Activated CD4-positive, alpha-beta memory T cell treated with anti-CD3 and anti-CD28 coated beads, Interleukin-2, amount 10 ng/mL, durations not matched to agents 7 days and 5 days (primary cell): ENCODE results near the gene STAG3. TPM values are rescaled to one million over a fixed set of nuclear protein-coding genes. Genes with fewer than 3 reads are reported as not detected.
"Not testable (repeated sequence)": the region's sequence is repeated elsewhere in the genome, so short reads cannot be mapped to it uniquely, and the experiment has no call there.

Experiments used
- CTCF ChIA-PET: fragments of 350-600 bp; sonication (Branson Sonifier 250); formaldehyde crosslinking; loops from one replicate; lab custom pipeline; 2021; ENCODE audit warnings: antibody characterized with exemption, inconsistent platforms; lab: Charles Lee
- POLR2A ChIA-PET: fragments of 350-600 bp; sonication (Branson Sonifier 250); formaldehyde crosslinking; loops from one replicate; lab custom pipeline; 2021; ENCODE audit warnings: antibody characterized with exemption; lab: Charles Lee
- DNase-seq: peaks from one replicate; pipeline ENCODE4 v3.0.0-alpha.2; 2020
- H3K27ac Mint-ChIP-seq: one replicate; pipeline ENCODE4 v1.8.0; 2021; ENCODE audit warnings: mild to moderate bottlenecking, mixed read lengths
- H3K27me3 Mint-ChIP-seq: one replicate; pipeline ENCODE4 v1.8.0; 2021; ENCODE audit warnings: mixed read lengths
- H3K36me3 Mint-ChIP-seq: one replicate; pipeline ENCODE4 v1.8.0; 2021; ENCODE audit warnings: low read depth, mixed read lengths
- H3K4me1 Mint-ChIP-seq: one replicate; pipeline ENCODE4 v1.8.0; 2021; ENCODE audit warnings: mixed read lengths
- H3K4me3 Mint-ChIP-seq: one replicate; pipeline ENCODE4 v1.8.0; 2021; ENCODE audit warnings: mild to moderate bottlenecking, mixed read lengths
- H3K9me3 Mint-ChIP-seq: one replicate; pipeline ENCODE4 v1.8.0; 2021; ENCODE audit warnings: mixed read lengths
- total RNA-seq, 2 experiments: library from RNA; stranded (reverse); gene quantifications; one replicate each; pipeline ENCODE4 v1.2.3, GENCODE V29; 2021

Gene STAG3
- total RNA-seq, 2 experiments from 2014 or later, result 12.9 to 13.1 TPM

GRCh38 chr7:100246865-100247137, 69.1 kb downstream of the STAG3 start:
- not testable (repeated sequence) for H3K27me3 Mint-ChIP-seq

GRCh38 chr7:100247152-100247757, 69.5 kb downstream of the STAG3 start:
- no peak for DNase-seq
- Mint-ChIP-seq H3K9me3 (no peaks in the 10 kb centered on the region), H3K4me1 (peaks cover 28% of the 10 kb centered on the region), H3K27ac (no peak overlapping the region), H3K4me3 (no peak overlapping the region), H3K36me3 (no peaks in the 10 kb centered on the region), H3K27me3 (no peaks in the 10 kb centered on the region)
- POLR2A ChIA-PET, result no interaction called here
- CTCF ChIA-PET, result no interaction called here

More at GRCh38 chr7:100246865-100247137, 69.1 kb downstream of the STAG3 start:
- POLR2A ChIA-PET, H3K9me3 Mint-ChIP-seq, H3K36me3 Mint-ChIP-seq, CTCF ChIA-PET, H3K4me3 Mint-ChIP-seq, H3K27ac Mint-ChIP-seq, DNase-seq: not testable (repeated sequence)
- peaks cover 28% of the 10 kb centered on the region for H3K4me1 Mint-ChIP-seq

DNA sequence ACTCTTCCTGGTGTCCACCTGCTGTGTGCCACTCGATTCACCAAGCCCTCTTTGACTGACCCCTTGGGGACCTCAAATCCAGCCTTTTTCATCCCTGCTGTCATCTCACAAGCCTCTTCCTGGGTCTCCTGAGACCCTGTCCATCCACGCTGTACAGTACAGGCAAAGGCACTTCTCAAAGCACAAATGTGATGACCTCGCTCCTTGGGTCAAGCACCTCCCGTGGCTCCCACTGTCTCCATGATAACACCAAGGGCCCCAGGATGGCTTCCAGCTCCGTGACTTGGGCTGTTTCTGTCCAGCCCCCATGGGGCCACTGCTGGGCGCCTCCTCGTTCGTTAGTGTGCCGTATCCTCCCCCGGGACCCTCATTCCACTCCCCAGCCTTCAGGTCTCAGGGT, 70.8 kb downstream of the STAG3 start:
- Mint-ChIP-seq H3K4me1 (peaks cover 16% of the 10 kb centered on the region), H3K36me3 (no peaks in the 10 kb centered on the region), H3K27ac (no peak overlapping the region), H3K4me3 (no peak overlapping the region), H3K27me3 (no peaks in the 10 kb centered on the region), H3K9me3 (no peaks in the 10 kb centered on the region)
- CTCF ChIA-PET, result no interaction called here
- no peak for DNase-seq
- POLR2A ChIA-PET, result no interaction called here

GRCh38 chr7:100257017-100257416, 79.3 kb downstream of the STAG3 start:
- no peaks in the 10 kb centered on the region for H3K9me3 Mint-ChIP-seq
- H3K36me3 Mint-ChIP-seq, result no peaks in the 10 kb centered on the region
- H3K27me3 Mint-ChIP-seq, result no peaks in the 10 kb centered on the region
- POLR2A ChIA-PET, result no interaction called here
- no peak overlapping the region for H3K27ac Mint-ChIP-seq
- no peak for DNase-seq
- CTCF ChIA-PET, result no interaction called here
- H3K4me3 Mint-ChIP-seq, result no peak overlapping the region
- H3K4me1 Mint-ChIP-seq, result no peaks in the 10 kb centered on the region

DNA sequence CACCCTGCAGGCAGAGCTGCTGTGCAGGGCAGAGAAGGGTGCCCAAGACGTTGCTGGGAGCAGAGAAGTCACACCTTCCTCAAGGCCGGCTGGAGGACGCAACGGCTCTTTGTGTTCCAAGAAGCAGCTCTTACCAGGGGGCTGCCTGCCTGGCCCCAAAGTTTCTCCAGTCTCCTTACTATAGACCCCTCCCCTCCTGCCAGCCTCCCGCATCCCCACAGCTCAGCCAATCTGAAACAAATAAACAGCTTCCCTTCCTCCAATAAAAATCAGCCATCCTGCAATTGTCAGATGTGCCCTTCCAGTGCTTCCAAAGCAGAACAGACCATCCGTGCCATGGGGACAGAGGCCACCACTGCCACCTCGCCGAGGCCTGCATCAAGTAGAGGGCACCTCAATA, 82.3 kb downstream of the STAG3 start:
- H3K9me3 Mint-ChIP-seq, H3K4me3 Mint-ChIP-seq, H3K27ac Mint-ChIP-seq, H3K4me1 Mint-ChIP-seq, POLR2A ChIA-PET, CTCF ChIA-PET, H3K36me3 Mint-ChIP-seq, H3K27me3 Mint-ChIP-seq, DNase-seq: not testable (repeated sequence)

DNA sequence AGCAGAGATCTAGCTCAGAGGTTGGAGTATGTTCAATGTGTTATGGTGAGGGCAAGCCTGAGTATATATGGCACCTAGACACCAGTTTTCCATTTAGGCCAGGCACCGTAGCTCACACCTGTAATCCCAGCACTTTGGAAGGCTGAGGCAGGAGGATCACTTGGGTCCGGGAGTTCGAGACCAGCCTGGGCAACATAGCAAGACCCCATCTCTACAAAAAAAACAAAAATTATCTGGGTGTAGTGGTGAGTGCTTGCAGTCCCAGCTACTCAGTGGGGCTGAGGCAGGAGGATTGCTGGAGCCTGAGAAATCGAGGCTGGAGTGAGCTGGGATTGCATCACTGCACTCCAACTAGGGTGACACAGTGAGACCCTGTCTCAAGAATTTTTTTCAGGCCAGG, 85.2 kb downstream of the STAG3 start:
- H3K9me3 Mint-ChIP-seq, H3K4me3 Mint-ChIP-seq, CTCF ChIA-PET, H3K4me1 Mint-ChIP-seq, DNase-seq, H3K36me3 Mint-ChIP-seq, H3K27me3 Mint-ChIP-seq, H3K27ac Mint-ChIP-seq: not testable (repeated sequence)
- POLR2A ChIA-PET, result interaction anchor here (1.0 kb wide), 1 partner anchor 10 kb away, joined by 4 read pairs; no protein-coding TSS in a partner anchor

Other genes starting within 250 kb of the STAG3 start
- gene GJC3, start 248.3 kb upstream of the STAG3 start, total RNA-seq, result not detected
- gene AZGP1, start 201.9 kb upstream of the STAG3 start, total RNA-seq, result not detected
- gene ZKSCAN1, start 162.3 kb upstream of the STAG3 start, total RNA-seq, result 10 to 100 TPM; 63.1 to 65.5 TPM
- 1 to 10 TPM; 6.9 TPM for gene ZSCAN21, start 128.1 kb upstream of the STAG3 start, total RNA-seq
- gene ZNF3, start 96.2 kb upstream of the STAG3 start, total RNA-seq, result 10 to 100 TPM; 21.1 to 22.1 TPM
- 10 to 100 TPM; 81.7 to 86.3 TPM for gene COPS6, start 88.9 kb upstream of the STAG3 start, total RNA-seq
- 100 to 1,000 TPM; 266 to 273 TPM for gene MCM7, start 76.5 kb upstream of the STAG3 start, total RNA-seq
- gene AP4M1, start 76.3 kb upstream of the STAG3 start, total RNA-seq, result 10 to 100 TPM; 10.6 to 15.2 TPM
- 10 to 100 TPM; 54.6 to 56.5 TPM for gene TAF6, start 58.6 kb upstream of the STAG3 start, total RNA-seq
- gene CNPY4, start 58.3 kb upstream of the STAG3 start, total RNA-seq, result 10 to 100 TPM; 31.3 to 32.5 TPM
- gene MBLAC1, start 51.0 kb upstream of the STAG3 start, total RNA-seq, result 1 to 10 TPM; 3.4 to 4.1 TPM
- gene LAMTOR4, start 29.0 kb upstream of the STAG3 start, total RNA-seq, result 100 to 1,000 TPM; 164 to 167 TPM
- gene TRAPPC14, start 19.2 kb upstream of the STAG3 start, total RNA-seq, result 10 to 100 TPM; 37.8 to 41.2 TPM
- gene GAL3ST4, start 9.3 kb upstream of the STAG3 start, total RNA-seq, result 1 to 10 TPM; 2.4 to 2.7 TPM
- 1 to 10 TPM; 3.8 to 4.8 TPM for gene GPC2, start 537 bp upstream of the STAG3 start, total RNA-seq
- gene PVRIG, start 42.0 kb downstream of the STAG3 start, total RNA-seq, result 10 to 100 TPM; 70.5 to 71.8 TPM
- not detected for gene SPDYE3, start 129.8 kb downstream of the STAG3 start, total RNA-seq
- gene PILRB, start 180.2 kb downstream of the STAG3 start, total RNA-seq, result 10 to 100 TPM; 39.8 to 40.6 TPM
- gene PILRA, start 195.6 kb downstream of the STAG3 start, total RNA-seq, result 1 to 10 TPM; 1.3 to 1.5 TPM